GM21526 (cell line): Measurements from ENCODE around the gene CCDC92B.

ENCODE experiments used
- ATAC-seq: cut with Tn5 transposase; IDR thresholded peaks from one replicate; pipeline ENCODE4 v1.9.1; 2021; ENCODE audit warnings: moderate library complexity; ENCODE audit not compliant: unreplicated experiment, low FRiP score

Gene CCDC92B

GRCh38 chr17:2723505-2723996 is 25.9 kb downstream of the CCDC92B start:
- no peak for ATAC-seq

- ATAC-seq, result no peak
Measured at GRCh38 chr17:2722611-2723010, 26.8 kb downstream of the CCDC92B start.

- ATAC-seq, result no peak
Measured at GRCh38 chr17:2721603-2722002, 27.8 kb downstream of the CCDC92B start.

DNA sequence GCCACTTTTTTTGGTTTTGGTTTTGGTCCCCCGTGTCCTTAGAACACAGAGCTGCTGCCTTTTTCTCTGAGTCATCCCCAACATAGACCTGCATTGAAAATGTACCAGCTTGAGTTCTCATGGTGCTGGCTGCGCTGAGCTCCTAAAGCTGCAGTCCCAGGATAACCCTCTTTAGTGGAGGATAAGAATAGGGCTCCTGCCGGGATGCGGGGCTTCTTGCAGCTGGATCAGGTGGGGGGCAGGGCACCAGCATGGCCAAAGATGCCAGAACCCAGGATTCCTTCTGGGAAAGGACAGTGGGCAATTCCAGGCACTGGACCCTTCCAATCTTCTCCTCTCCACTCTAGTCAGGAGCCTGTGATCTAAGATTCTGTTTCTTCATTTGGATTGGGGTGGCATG is 29.6 kb downstream of the CCDC92B start:
- no peak for ATAC-seq

DNA sequence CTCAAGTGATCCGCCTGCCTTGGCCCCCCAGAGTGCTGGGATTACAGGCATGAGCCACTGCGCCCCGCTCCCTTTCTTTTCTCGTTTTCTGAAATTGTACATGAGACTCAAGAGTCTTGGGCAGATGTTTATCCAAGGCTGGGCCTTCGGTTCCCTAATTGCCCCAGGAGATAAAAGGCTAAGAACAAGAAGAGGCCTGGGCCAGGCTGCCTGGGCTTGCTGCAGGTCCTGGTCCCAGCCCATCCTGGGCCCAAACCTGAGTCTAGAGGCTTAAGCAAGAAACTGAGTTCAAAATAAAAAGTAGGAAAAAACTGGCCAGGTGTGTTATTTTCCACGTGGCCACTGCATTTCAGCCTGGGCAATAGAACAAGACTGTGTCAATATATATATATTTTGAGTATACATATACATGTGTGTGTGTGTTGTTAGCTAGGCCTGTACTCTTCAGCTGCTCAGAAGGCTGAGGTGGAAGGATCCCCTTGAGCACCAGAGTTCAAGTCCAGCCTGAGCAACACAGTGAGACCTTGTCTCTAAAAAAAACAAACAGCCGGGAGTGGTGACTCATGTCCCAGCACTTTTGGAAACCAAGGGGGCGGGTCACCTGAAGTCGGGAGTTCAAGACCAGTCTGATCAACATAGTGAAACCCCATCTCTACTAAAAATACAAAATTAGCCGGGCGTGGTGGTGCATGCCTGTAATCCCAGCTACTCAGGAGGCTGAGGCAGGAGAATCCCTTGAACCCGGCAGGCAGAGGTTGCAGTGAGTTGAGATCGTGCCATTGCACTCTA is 31.1 kb downstream of the CCDC92B start:
- no peak for ATAC-seq

DNA sequence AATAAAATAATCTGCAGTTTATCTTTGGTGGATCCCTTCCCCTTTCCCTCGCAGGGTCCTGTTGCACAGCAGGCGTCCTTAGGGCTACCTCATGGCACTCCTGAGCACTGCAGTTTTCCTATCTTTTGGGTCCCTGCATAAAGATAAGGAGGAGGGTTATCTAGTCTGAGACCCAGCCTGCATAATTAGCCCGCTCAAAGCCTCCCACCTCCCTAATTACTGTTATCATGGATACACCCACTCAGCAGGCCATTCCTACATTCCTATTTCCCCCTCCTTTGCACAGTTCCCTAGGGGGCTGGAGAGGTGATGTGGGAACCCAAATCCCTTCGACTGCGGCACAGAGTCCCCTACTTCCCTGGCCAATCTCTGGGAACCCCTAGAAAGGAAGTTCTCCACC is 32.8 kb downstream of the CCDC92B start:
- no peak for ATAC-seq

GRCh38 chr17:2713881-2714280 is 35.6 kb downstream of the CCDC92B start:
- ATAC-seq, result no peak

DNA sequence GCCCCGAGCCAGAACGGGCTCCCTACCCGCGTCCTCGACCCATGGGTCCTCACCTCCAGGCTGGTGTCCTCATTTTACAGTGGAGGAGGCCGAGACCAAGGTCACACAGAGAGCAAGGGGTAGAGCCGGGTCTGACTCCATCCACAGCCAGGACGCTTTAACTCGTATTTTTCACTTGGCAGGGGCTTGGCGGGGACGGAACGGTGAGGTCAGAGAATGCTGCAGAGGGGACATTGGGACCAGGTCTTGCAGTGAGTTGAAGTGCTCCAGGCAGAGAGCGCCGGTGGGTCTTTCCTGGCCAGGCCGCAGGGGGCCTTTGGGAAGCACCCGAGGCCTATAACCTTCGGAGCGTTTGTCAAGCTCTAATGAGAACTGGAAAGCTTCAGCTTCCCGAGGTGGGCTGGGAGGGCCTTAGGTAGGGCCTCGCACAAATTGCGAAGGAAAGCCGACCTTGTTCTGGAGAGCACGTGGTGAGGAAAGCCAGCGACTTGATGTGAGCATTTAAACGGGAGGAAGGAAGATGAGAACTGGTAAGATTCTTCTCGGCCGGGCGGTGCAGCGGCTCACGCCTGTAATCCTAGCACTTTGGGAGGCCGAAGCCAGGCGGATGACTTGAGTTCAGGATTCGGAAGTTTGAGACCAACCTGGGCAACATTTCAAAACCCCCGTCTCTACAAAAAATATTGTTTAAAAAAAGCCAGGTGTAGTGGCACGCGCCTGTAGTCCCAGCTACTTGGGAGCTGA is 37.0 kb downstream of the CCDC92B start:
- ATAC-seq, result no peak

GRCh38 chr17:2711608-2712299 is 37.7 kb downstream of the CCDC92B start, which contains the start of gene CLUH:
Gene CLUH, minus strand, starts transcription at chr17:2711764. Its CDS starts 103 bp downstream, at chr17:2711661.
- peak; percentile 61 for ATAC-seq

- ATAC-seq, result peak; percentile 23
Measured at GRCh38 chr17:2710803-2711607, 38.4 kb downstream of the CCDC92B start.

GRCh38 chr17:2710071-2710802 is 39.2 kb downstream of the CCDC92B start:
- no peak for ATAC-seq

- ATAC-seq, result no peak
Measured at GRCh38 chr17:2709183-2709661, 40.2 kb downstream of the CCDC92B start.

GRCh38 chr17:2708585-2709182 is 40.8 kb downstream of the CCDC92B start:
- ATAC-seq, result no peak

GRCh38 chr17:2707721-2708584 is 41.5 kb downstream of the CCDC92B start:
- ATAC-seq, result no peak

GRCh38 chr17:2706911-2707510 is 42.4 kb downstream of the CCDC92B start:
- ATAC-seq, result no peak

GRCh38 chr17:2705888-2706795 is 43.3 kb downstream of the CCDC92B start:
- ATAC-seq, result no peak

- ATAC-seq, result no peak
Measured at GRCh38 chr17:2705263-2705662, 44.2 kb downstream of the CCDC92B start.
